Measurements from ENCODE around the gene ABCA1. TPM values are rescaled to one million over a fixed set of nuclear protein-coding genes. Genes with fewer than 3 reads are reported as not detected.

ABCA1 gene
- 3.4 to 5.1 TPM (median 3.6 TPM) in 5 replicates for total RNA-seq (2022; extraction: Qiagen RNA extraction)

GRCh38 chr9:104927912-104928740 is at the start of gene ABCA1:
Gene ABCA1 (minus strand): TSS chr9:104928155. CDS start chr9:104903679, 24,476 bp downstream.

GRCh38 chr9:104747565-104748358 is 180.2 kb downstream of the ABCA1 start, which contains the start of gene NIPSNAP3A:
Gene NIPSNAP3A (plus strand): TSS chr9:104747683. CDS start chr9:104747793, 110 bp downstream.

Other genes starting within 250 kb of the ABCA1 start
- gene OR13D1, start 233.6 kb downstream of the ABCA1 start, total RNA-seq (2022; extraction: Qiagen RNA extraction): not detected in 5 replicates
- 11.3 to 15.5 TPM (median 13.9 TPM) in 5 replicates for gene NIPSNAP3A, start 180.5 kb downstream of the ABCA1 start, total RNA-seq (2022; extraction: Qiagen RNA extraction)
- 0.37 to 0.52 TPM (median 0.40 TPM) in 5 replicates for gene NIPSNAP3B, start 164.0 kb downstream of the ABCA1 start, total RNA-seq (2022; extraction: Qiagen RNA extraction)